GM18858 (cell line): ENCODE results near the gene PDCD1LG2.

Experiments
- ATAC-seq: cut with Tn5 transposase; IDR thresholded peaks from one replicate; pipeline ENCODE4 v1.9.1; 2021; ENCODE audit not compliant: unreplicated experiment

The PDCD1LG2 gene

GRCh38 chr9:5608298-5609225 lies 98.2 kb downstream of the PDCD1LG2 start:
- peak; percentile 47 for ATAC-seq

- ATAC-seq = no peak
Measured at GRCh38 chr9:5609226-5609596, 98.9 kb downstream of the PDCD1LG2 start.

- no peak for ATAC-seq
Measured at GRCh38 chr9:5610491-5610890, 100.2 kb downstream of the PDCD1LG2 start.

GRCh38 chr9:5611321-5612184 lies 101.2 kb downstream of the PDCD1LG2 start:
- ATAC-seq = no peak

GRCh38 chr9:5612185-5612530 lies 101.8 kb downstream of the PDCD1LG2 start:
- no peak for ATAC-seq

GRCh38 chr9:5614192-5614591 lies 103.9 kb downstream of the PDCD1LG2 start:
- ATAC-seq = no peak

GRCh38 chr9:5614985-5615384 lies 104.7 kb downstream of the PDCD1LG2 start:
- ATAC-seq = no peak

- ATAC-seq = peak; percentile 98
Measured at GRCh38 chr9:5617749-5618148, 107.4 kb downstream of the PDCD1LG2 start.

GRCh38 chr9:5620494-5620893 lies 110.2 kb downstream of the PDCD1LG2 start:
- ATAC-seq = no peak
